Left forelimb (tissue), 1 donor: Measurements from ENCODE around the gene STK17A.
"Not testable (repeated sequence)": the region's sequence is repeated elsewhere in the genome, so short reads cannot be mapped to it uniquely, and the experiment has no call there.

Experiments
- DNase-seq: peaks from one replicate; pipeline ENCODE4 v3.0.0-alpha.2; 2018; ENCODE audit warnings: low spot score

STK17A gene

GRCh38 chr7:43568529-43568928 is 14.4 kb upstream of the STK17A start:
- no peak for DNase-seq

- DNase-seq: no peak
These were observed 13.5 kb upstream of the STK17A start for GRCh38 chr7:43569424-43569823.

DNA sequence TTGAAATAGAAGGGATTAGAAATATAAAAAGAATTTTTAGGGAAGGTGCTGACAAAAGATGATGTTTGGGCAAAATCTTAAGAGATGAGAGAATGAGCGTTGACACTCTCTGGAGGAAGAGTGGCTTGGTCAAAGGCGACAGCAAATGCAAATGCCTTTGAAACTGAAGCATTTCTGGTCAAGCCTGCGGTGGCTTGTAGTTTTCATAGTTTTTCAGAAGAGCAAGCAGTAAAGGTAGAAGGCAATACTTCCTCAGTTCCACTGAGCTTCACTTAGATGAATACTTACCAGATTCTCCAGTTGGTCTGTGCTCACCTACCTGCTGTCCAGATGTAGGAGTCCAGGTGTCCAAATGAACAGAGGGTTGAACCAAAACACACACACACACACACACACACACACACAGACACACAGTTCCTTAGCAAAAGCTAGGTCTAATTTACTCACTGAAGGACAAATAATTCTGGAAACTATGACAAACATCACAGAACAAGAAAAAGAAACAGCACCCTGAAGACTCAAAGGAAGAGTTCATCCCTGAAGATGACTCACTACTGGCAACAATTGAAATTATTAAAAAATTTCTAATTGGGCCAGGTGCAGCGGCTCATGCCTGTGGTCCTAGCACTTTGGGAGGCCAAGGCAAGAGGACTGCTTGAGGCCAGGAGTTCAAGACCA is 12.1 kb upstream of the STK17A start:
- no peak for DNase-seq

DNA sequence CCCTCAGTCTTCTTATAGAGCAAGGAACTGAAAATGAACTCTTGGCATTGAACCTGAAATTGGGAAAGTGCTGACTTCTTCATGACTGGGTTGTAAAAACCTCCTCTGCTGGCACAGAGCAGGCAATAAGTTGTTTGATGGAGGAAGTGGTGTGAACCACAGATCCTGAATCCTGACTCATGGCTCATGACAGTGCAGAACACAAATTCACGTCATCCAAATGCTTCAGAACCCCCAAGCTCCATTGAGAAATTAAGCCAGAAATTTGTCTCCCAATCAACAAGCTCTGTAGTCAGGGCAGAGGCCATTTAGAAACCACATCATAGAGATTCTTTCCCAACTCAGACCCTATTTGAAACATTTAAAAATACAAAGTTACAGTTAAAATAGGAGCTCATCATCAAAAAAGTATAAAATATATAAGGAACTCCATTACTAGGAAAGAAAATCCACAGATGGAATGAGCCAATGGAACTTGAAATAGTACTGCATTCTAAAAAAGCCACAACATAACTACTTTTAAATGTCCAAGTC is 10.3 kb upstream of the STK17A start:
- DNase-seq: no peak

GRCh38 chr7:43573832-43574231 is 9.1 kb upstream of the STK17A start:
- not testable (repeated sequence) for DNase-seq

DNA sequence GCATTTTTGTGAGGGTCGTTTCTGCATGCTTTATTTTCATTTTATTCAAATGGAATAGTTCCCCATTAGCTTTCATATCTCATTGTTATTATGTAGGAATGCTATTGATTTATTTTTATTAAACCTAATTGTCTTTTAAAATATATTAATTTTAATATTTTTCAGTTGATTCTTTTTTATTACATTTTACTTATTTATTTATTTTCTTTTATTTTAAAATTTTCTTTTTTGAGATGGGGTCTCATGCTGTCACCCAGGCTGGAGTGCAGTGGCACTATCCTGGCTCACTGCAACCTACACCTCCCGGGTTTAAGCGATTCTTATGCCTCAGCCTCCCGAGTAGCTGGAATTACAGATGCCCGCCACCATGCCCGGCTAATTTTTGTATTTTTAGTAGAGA is 7.4 kb upstream of the STK17A start:
- no peak for DNase-seq

DNA sequence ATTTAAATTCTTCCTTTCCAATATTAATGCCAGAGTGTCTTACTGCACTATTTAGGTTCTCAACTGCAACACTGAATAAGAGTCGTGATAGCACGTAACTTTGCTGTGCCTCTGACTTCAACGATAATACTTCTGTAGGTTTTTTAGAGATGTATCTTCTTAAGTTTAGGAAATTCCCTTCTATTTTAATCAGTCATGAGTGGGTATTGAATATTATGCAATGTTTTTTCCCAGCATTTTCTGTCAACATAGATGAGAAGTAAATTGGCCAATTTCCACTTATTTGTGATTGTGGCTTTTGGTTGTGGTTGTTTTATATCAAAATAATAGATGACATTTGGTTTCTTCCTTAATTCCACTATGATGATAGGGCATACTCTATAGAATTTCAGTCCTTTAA is 6.7 kb upstream of the STK17A start:
- no peak for DNase-seq

- no peak for DNase-seq
These were observed 5.4 kb upstream of the STK17A start for GRCh38 chr7:43577485-43577951.

- peak; percentile 80 for DNase-seq
These were observed 701 bp downstream of the STK17A start for GRCh38 chr7:43583424-43584194.

- DNase-seq: no peak
These were observed 1.3 kb downstream of the STK17A start for GRCh38 chr7:43584195-43584586.

DNA sequence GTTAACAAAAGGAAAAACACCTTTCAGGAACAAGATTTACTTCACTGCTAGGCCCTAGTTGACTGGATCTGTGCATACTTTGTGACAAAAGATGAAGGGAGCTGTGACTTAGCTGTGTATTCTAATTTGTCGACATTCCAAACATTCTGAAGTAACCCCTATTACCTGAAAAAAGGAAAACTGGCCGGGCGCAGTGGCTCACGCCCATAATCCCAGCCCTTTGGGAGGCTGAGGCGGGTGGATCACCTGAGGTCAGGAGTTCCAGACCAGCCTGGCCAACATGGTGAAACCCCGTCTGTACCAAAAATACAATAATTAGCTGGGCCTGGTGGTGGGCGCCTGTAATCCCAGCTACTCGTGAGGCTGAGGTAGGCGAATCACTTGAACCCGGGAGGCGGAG is 1.8 kb downstream of the STK17A start:
- not testable (repeated sequence) for DNase-seq

GRCh38 chr7:43585562-43585961 is 2.7 kb downstream of the STK17A start:
- no peak for DNase-seq

GRCh38 chr7:43586251-43586900 is 3.5 kb downstream of the STK17A start:
- no peak for DNase-seq

- no peak for DNase-seq
These were observed 5.7 kb downstream of the STK17A start for GRCh38 chr7:43588477-43589132.

DNA sequence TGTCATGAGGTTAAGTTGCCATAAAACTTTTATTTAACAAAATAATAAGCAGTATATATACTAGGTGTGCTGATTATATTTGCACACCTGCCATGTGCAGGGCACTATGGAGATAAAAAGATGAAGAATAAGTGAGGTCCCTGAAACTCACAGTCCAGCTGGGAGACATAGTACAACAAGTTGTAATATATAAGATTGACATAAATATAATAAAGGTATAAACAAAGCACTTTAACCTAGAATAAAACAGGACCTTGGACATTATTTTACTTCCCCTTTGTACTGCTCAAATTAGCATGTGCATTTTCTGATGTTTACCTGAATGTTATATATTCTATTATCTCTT is 6.2 kb downstream of the STK17A start:
- DNase-seq: no peak

DNA sequence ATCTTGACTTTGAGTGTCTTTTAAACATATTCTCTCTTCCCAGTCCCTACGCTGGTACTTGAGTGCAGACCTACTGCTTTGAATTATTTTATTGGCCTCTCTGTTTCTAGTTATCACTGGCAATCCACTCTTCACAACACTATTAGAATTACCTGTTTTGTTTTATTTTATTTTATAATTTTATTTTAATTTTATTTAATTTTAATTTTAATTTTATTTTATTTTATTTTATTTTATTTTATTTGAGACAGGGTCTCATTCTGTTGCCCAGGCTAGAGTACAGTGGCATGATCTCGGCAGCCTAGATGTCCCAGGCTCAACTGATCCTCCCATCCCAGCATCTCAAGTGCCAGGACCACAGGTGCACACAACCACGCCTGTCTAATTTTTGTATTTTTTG is 6.8 kb downstream of the STK17A start:
- DNase-seq: no peak

DNA sequence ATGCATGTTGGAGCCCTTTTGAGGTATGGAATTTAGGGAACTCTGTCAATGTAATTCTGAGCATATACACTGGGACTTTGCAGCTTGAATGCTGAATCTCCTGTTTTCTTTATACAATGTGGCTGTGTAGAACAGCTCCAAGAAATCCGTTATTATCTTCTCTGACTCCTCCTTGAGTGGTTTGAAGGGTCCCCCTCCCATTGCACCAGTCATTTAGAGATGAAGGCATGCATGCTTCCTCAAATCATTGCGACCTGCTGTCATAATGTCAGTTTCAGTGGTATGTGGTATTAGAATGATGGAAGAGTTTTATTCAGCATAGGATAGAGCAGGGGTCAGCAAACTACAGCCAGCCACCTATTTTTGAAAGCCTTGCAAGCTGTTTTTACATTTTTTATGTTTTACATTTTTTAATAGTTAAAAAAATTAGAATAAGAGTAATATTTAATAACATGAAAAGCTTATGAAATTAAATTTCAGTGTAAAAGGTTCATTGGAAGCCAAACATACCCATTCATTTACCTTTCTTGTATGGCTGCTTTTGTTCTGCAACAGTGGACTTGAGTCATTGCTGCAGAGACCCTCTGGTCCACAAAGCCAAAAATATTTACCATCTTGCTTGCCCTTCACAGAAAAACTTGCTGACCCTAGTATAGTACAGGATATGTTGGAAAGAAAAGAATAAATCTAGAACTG is 8.1 kb downstream of the STK17A start:
- no peak for DNase-seq

DNA sequence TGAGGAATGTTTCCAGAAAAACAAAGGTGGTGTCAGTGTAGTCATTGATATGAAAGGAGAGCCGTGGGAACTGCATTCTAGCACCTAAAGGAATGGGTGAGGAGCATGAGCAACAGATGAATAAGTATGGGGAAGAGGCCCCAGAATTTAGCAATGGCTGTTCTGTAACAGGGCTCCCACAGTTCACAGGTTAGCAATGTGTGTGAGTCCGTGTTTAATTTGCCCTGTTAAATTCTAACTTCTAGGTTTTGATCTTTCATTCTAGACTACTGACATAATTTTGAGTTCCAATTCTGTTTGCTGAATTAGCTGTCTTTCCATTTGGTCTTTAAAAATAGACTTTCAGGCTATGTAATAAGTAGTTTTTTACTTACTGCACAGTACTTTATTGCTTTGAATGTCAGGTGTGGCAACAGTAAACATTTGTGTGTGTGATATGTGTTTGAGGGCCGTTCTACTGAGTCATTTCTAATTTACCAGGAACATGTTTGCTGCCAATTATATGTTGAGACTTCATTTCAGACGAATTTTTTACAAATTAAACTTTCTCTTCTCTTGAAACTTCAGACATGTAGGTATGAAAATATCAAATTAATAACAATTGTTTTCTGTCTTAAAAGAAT is 8.8 kb downstream of the STK17A start:
- no peak for DNase-seq

DNA sequence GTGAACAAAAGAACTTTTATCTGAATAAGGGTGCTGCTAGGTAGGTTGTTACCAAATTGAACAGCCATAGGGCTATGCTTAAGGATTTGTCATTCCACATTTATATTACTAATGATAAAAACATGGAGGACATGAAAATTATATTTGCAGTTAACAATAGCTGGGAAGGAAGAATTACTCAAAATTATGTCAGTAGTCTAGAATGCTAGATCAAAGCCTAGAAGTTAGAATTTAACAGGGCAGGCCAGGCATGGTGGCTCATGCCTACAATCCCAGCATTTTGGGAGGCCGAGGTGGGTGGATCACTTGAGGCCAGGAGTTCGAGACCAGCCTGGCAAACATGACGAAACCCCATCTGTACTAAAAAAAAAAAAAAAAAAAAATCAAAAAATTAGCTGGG is 9.4 kb downstream of the STK17A start:
- DNase-seq: no peak

- DNase-seq: no peak
These were observed 10.1 kb downstream of the STK17A start for GRCh38 chr7:43593010-43593409.

- DNase-seq: no peak
These were observed 11.1 kb downstream of the STK17A start for GRCh38 chr7:43594020-43594419.
